ENCODE data around the gene SLC13A5.

The SLC13A5 gene

GRCh38 chr17:6676802-6677157, 36.4 kb downstream of the SLC13A5 start:
- TF ChIP-seq, protein P1, sequence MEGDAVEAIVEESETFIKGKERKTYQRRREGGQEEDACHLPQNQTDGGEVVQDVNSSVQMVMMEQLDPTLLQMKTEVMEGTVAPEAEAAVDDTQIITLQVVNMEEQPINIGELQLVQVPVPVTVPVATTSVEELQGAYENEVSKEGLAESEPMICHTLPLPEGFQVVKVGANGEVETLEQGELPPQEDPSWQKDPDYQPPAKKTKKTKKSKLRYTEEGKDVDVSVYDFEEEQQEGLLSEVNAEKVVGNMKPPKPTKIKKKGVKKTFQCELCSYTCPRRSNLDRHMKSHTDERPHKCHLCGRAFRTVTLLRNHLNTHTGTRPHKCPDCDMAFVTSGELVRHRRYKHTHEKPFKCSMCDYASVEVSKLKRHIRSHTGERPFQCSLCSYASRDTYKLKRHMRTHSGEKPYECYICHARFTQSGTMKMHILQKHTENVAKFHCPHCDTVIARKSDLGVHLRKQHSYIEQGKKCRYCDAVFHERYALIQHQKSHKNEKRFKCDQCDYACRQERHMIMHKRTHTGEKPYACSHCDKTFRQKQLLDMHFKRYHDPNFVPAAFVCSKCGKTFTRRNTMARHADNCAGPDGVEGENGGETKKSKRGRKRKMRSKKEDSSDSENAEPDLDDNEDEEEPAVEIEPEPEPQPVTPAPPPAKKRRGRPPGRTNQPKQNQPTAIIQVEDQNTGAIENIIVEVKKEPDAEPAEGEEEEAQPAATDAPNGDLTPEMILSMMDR (IDR thresholded peaks at IDR 0.05), result no peak

- TF ChIP-seq, protein P1 (IDR thresholded peaks at IDR 0.05), result no peak
These were observed 37.9 kb downstream of the SLC13A5 start for GRCh38 chr17:6675201-6675825.

GRCh38 chr17:6674586-6674985, 38.6 kb downstream of the SLC13A5 start:
- TF ChIP-seq, protein P1 (IDR thresholded peaks at IDR 0.05), result no peak

- TF ChIP-seq, protein P1 (IDR thresholded peaks at IDR 0.05), result no peak
These were observed 41.7 kb downstream of the SLC13A5 start for GRCh38 chr17:6671431-6671830.

- TF ChIP-seq, protein P1 (IDR thresholded peaks at IDR 0.05), result no peak
These were observed 42.2 kb downstream of the SLC13A5 start for GRCh38 chr17:6670999-6671398.

DNA sequence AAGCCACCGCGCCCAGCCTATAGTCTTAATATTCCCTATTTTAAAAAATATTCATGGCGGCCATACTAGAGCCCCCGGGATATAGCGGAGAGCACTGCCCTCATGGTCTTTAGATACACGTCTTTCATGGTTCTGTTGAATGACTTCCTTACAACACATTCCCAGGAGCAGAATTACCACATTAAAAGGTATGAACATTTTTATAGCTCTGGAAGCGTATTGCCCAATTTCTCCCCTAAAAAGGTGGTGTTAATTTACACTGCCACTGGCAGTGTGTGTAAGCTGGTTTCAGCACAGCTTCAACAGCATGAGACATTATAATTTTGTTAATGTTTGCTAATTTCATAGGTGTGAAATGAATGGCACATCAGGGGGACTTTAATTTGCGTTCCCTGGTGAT, 42.6 kb downstream of the SLC13A5 start:
- TF ChIP-seq, protein P1 (IDR thresholded peaks at IDR 0.05), result no peak

DNA sequence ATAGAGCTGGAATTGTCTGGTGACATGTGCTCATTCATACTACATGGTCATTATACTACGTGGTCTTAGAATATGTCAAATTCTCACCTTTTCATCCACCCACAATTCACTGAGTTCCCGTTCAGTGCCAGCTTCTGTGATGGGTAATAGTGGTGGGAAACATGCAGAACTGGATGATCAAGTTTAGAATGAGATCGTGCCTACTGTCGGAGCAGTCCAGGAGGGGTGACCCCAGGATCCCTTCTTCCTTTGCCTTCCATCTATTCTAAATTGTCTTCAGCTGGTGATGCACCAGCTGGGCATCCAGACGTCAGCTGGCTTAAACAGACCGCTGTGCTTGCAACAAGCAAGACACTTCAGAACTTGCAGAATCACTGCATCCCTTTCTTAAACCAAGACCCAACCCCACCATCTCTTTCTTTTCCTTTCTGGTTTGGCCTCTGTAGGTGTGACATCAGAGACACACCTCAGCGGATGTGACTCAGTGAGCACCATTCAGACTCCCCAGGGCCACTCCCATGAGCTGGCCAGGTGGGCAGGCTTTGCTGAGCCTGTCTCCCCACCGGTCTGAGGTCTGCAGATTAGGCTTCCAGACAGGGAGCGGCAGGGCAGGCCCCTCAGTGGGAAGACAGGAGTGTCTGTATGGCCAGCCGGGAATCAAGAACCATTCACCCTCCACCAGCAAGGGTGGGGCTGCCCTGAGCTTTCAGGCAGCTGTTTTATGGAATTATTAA, 43.5 kb downstream of the SLC13A5 start:
- TF ChIP-seq, protein P1 (IDR thresholded peaks at IDR 0.05), result no peak

Measured in LNCAP (cell line).